ENCODE measurements around the gene CFAP410. TPM values are rescaled to one million over a fixed set of nuclear protein-coding genes. Genes with fewer than 3 reads are reported as not detected.

CFAP410 gene
- total RNA-seq, 6 experiments from 2014 or later, result 6.9 to 15.4 (median 13.1) TPM

GRCh38 chr21:44318489-44319285 is 20.5 kb downstream of the CFAP410 start:
- WGBS (ENCODE audit: insufficient coverage, low coverage, low lambda C conversion rate, missing lambda C conversion rate), result 90% methylated on average over 2 of the region's 25 CpGs
- intact Hi-C loops (cut with DNase I), result no loop called here
- Histone ChIP-seq H3K36me3 (peaks cover 0 to 20% (median 0%) of the 10 kb centered on the region in 4 donors), H3K27me3 (no peaks in the 10 kb centered on the region), H3K9me3 (no peaks in the 10 kb centered on the region), H3K4me3 (no peak overlapping the region), H3K4me1 (no peaks in the 10 kb centered on the region), H3K27ac (no peak overlapping the region)
- ATAC-seq (no peak), DNase-seq (no peak)
- no peak for TF ChIP-seq POLR2A (IDR thresholded peaks at IDR 0.05)
- TF ChIP-seq CTCF (IDR thresholded peaks at IDR 0.05), result no peak

GRCh38 chr21:44317871-44318270 is 21.3 kb downstream of the CFAP410 start:
- TF ChIP-seq CTCF (IDR thresholded peaks at IDR 0.05), result no peak
- no peak for TF ChIP-seq POLR2A (IDR thresholded peaks at IDR 0.05)
- WGBS (ENCODE audit: insufficient coverage, low coverage, low lambda C conversion rate, missing lambda C conversion rate), result 100% methylated on average over 1 of the region's 22 CpGs
- H3K27ac ChIP-seq, result no peak overlapping the region
- no peaks in the 10 kb centered on the region for H3K27me3 ChIP-seq
- no peaks in the 10 kb centered on the region for H3K4me1 ChIP-seq
- no peaks in the 10 kb centered on the region for H3K9me3 ChIP-seq
- ATAC-seq (no peak), DNase-seq (no peak)
- intact Hi-C loops (cut with DNase I), result no loop called here
- no peak overlapping the region for H3K4me3 ChIP-seq
- peaks cover 0 to 27% (median 5%) of the 10 kb centered on the region in 4 donors for H3K36me3 ChIP-seq

GRCh38 chr21:44317241-44317782 is 21.9 kb downstream of the CFAP410 start:
- intact Hi-C loops (cut with DNase I), result no loop called here
- TF ChIP-seq CTCF (IDR thresholded peaks at IDR 0.05) (no peak), POLR2A (IDR thresholded peaks at IDR 0.05) (no peak)
- 100% methylated on average over 1 of the region's 19 CpGs for WGBS (ENCODE audit: insufficient coverage, low coverage, low lambda C conversion rate, missing lambda C conversion rate)
- Histone ChIP-seq H3K36me3 (peaks cover 0 to 27% (median 5%) of the 10 kb centered on the region in 4 donors), H3K4me3 (no peak overlapping the region), H3K27me3 (no peaks in the 10 kb centered on the region), H3K27ac (no peak overlapping the region), H3K9me3 (no peaks in the 10 kb centered on the region), H3K4me1 (no peaks in the 10 kb centered on the region)
- ATAC-seq, result no peak
- no peak for DNase-seq

GRCh38 chr21:44316277-44316900 is 22.8 kb downstream of the CFAP410 start:
- no peak overlapping the region for H3K27ac ChIP-seq
- ATAC-seq, result no peak
- DNase-seq, result no peak
- H3K27me3 ChIP-seq, result no peaks in the 10 kb centered on the region
- H3K36me3 ChIP-seq, result peaks cover 0 to 30% (median 5%) of the 10 kb centered on the region in 4 donors
- no peaks in the 10 kb centered on the region for H3K9me3 ChIP-seq
- intact Hi-C loops (cut with DNase I), result no loop called here
- H3K4me3 ChIP-seq, result no peak overlapping the region
- no peaks in the 10 kb centered on the region for H3K4me1 ChIP-seq
- TF ChIP-seq POLR2A (IDR thresholded peaks at IDR 0.05), result no peak
- no peak for TF ChIP-seq CTCF (IDR thresholded peaks at IDR 0.05)
- 96% methylated on average over 8 of the region's 27 CpGs for WGBS (ENCODE audit: insufficient coverage, low coverage, low lambda C conversion rate, missing lambda C conversion rate)
